GM12873 (cell line): ENCODE results near the gene NUDT16L1.

ENCODE experiments used
- TF ChIP-seq, protein P1 (sequence below): IDR thresholded peaks from 2 replicates; pipeline ENCODE4 v1.5.1; 2012; ENCODE audit warnings: low read depth, mild to moderate bottlenecking, moderate library complexity, low read length, control low read depth; ENCODE audit not compliant: insufficient read depth; ENCODE audit errors: missing control alignments

NUDT16L1 gene

DNA sequence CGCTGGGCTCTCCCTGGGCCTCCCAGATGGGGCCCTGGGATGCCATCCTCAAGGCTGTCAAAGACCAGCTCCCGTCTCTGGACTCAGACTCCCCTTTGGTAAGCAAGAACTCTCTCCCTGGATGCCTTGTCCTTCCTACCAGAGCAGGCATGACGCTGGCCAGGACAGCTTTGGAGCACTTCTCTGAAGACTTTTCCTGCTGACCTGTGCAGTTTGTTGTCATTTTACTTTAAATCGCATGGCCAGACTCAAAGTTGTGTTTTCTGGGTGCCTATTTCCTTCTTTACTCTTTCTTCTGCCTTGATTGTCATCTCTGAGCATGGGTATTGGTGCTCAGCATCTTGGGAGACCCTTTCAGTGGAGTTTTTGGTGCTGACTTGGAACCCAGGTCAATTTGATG is 43.2 kb downstream of the NUDT16L1 start:
- TF ChIP-seq, protein P1, sequence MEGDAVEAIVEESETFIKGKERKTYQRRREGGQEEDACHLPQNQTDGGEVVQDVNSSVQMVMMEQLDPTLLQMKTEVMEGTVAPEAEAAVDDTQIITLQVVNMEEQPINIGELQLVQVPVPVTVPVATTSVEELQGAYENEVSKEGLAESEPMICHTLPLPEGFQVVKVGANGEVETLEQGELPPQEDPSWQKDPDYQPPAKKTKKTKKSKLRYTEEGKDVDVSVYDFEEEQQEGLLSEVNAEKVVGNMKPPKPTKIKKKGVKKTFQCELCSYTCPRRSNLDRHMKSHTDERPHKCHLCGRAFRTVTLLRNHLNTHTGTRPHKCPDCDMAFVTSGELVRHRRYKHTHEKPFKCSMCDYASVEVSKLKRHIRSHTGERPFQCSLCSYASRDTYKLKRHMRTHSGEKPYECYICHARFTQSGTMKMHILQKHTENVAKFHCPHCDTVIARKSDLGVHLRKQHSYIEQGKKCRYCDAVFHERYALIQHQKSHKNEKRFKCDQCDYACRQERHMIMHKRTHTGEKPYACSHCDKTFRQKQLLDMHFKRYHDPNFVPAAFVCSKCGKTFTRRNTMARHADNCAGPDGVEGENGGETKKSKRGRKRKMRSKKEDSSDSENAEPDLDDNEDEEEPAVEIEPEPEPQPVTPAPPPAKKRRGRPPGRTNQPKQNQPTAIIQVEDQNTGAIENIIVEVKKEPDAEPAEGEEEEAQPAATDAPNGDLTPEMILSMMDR, result no peak

DNA sequence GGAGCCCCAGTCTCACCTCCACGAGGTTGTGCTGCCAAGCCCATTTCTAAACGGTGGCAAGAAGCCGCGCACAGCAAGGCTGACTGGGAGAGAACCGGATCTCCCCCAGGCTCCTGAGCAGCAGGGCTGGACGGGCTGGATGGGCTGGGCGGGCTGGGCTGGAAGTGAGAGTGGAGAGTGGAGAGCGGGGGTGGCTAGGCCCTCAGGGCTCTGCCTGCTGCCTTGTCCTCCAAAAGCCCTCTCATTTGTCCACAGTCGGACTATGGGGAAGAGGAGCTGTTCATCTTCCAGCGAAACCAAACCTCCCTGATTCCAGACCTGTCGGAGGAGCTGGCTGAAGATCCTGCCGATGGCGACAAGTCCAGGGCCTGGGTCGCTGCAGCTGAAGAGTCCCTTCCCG is 44.2 kb downstream of the NUDT16L1 start:
- TF ChIP-seq, protein P1, result no peak

DNA sequence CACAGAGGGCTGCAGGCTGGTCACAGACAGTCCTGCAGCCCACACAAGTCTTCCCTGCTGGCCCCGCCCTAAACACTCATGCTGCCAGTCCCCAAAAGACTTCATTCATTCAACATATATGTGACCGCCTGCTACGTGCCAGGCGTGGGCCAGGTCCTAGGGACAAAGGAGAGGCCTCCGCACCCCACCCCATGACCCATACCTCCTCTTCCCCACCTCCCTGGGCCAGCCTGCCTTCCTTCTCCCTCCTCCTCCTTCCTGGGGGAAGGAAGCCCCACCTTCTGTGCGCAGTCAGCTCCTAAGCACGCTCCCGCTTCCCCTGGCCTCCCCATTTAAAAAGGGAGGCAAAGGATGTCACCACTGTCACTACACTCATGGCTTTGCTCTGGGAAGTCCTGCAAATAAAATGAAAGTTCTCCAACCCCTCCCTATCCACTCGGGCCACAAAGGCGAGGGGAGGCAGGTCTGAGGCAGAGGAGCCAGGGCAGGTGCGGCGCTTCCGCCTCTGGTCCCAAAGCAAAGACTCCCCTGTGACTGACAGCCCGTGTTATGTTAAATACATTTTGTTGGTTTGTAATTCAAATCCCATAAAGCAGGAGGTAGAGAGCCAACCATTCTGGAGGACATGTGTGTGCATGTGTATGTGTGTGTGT is 50.0 kb downstream of the NUDT16L1 start:
- TF ChIP-seq, protein P1, result no peak

DNA sequence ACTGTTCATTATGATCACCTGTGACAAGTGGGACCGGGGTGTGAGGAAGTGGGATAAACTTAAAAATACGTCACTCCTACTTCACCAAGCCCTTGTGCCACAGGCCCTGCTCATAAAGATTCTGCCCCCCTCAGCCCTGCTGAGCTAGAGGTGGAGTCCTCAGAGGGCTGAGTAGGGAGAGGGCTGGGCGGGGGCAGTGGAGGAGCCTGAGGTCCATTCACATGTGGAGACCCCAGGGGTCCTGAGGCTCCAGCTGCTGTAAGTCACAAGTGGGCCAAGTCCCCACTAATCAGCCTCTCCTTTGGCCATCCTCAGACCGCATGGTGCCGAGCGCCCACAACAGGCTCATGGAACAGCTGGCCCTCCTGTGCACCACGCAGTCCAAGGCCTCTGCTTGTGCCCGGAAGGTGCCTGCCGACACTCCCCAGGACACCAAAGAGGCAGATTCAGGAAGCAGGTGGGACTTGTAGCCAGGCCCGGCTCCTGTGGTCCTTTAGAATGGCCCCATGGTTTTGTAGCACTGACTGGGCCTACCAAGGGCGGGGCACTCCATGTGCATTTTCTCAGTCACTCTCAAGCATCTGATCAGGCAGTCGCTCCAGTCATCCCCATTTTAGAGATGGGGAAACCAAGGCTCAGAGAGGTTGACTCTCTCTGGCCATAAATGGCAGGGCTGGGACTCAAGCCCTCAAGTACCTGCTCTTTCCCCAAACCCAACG is 51.4 kb downstream of the NUDT16L1 start:
- TF ChIP-seq, protein P1, result no peak

DNA sequence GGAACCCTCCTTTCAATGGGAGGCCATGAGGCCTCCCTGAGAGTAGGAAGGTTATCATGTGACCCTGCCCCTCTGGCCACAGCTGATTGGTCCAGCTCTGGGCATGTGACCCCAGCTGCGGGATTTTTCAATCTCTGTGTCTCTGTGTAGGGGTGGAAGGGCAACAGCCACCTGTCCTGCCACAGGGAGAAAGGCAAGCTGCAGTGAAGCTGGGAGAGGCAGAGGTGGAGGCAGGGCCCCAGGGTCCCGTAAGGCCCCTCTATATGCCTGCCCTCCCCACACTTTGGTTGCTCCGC is 51.9 kb downstream of the NUDT16L1 start:
- TF ChIP-seq, protein P1, result no peak
